GM13976 (cell line): Measurements from ENCODE around the gene LPXN.

Experiments
- DNase-seq: peaks from one replicate; pipeline ENCODE4 v3.0.0; 2012; ENCODE audit warnings: low spot score
- in situ Hi-C: fragments of 300-500 bp; cut with MboI; formaldehyde crosslinking; loops from one replicate; pipeline ENCODE4 v1.12.0; 2022; ENCODE audit warnings: low sequenced_read_pairs, mixed read lengths, inconsistent platforms; ENCODE audit not compliant: unreplicated experiment
- TF ChIP-seq, protein P1 (sequence below): IDR thresholded peaks from 2 replicates; pipeline ENCODE4 v1.5.1; 2012; ENCODE audit warnings: borderline replicate concordance, mild to moderate bottlenecking; ENCODE audit not compliant: insufficient read depth; ENCODE audit errors: extremely low read depth, missing control alignments, control extremely low read depth

LPXN gene

DNA sequence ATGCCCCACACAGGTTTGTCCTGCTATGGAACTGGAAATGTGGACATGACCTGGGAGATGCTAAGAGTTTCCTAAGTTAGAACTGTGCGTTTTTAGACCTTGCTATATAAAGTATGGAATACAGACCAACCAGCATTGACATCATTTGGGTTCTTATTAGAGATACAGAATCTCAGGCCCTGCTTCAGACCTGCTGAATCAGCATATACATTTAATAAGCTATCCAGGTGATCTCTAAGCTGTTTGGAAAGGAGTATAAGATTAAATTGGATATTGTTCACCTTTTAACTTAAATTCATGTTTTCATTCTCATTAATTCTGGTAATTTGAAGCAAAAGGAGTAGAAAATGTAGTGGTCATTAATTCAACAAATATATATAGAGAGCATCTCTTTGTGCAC lies 39.9 kb upstream of the LPXN start:
- in situ Hi-C loops, result no loop called here
- no peak for DNase-seq
- TF ChIP-seq, protein P1, sequence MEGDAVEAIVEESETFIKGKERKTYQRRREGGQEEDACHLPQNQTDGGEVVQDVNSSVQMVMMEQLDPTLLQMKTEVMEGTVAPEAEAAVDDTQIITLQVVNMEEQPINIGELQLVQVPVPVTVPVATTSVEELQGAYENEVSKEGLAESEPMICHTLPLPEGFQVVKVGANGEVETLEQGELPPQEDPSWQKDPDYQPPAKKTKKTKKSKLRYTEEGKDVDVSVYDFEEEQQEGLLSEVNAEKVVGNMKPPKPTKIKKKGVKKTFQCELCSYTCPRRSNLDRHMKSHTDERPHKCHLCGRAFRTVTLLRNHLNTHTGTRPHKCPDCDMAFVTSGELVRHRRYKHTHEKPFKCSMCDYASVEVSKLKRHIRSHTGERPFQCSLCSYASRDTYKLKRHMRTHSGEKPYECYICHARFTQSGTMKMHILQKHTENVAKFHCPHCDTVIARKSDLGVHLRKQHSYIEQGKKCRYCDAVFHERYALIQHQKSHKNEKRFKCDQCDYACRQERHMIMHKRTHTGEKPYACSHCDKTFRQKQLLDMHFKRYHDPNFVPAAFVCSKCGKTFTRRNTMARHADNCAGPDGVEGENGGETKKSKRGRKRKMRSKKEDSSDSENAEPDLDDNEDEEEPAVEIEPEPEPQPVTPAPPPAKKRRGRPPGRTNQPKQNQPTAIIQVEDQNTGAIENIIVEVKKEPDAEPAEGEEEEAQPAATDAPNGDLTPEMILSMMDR, result no peak

DNA sequence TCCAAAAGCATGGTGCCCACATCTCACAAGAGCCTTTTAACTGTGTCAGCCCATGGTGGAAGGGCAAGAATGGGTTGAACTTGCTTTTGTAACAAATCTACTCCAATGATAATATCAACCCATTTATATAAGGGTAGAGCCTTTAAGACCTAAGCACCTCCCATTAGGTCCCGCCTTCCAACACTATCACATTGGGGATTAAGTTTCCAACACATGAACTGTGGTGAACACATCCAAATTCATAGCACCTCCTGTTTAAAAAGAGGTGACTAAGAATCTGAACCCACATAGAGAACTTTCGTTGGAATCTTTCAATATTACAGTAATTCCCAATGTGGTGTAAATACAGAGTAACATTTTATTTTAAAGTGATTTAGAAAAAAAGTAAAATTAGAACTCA lies 37.6 kb upstream of the LPXN start:
- TF ChIP-seq, protein P1, result no peak
- in situ Hi-C loops, result no loop called here
- no peak for DNase-seq

DNA sequence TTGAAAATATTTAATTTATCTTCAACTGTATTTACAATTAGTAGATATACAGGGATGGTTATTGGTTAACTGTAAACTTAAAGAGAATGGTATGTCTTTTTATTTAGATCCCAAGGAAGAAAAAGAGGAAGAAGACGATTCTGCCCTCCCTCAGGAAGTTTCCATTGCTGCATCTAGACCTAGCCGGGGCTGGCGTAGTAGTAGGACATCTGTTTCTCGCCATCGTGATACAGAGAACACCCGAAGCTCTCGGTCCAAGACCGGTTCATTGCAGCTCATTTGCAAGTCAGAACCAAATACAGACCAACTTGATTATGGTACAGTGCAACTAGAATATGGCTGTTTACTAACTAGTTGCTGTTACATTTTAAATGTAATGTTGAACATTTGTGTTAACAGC lies 34.1 kb upstream of the LPXN start:
- no peak for DNase-seq
- in situ Hi-C loops, result no loop called here
- TF ChIP-seq, protein P1, result no peak

DNA sequence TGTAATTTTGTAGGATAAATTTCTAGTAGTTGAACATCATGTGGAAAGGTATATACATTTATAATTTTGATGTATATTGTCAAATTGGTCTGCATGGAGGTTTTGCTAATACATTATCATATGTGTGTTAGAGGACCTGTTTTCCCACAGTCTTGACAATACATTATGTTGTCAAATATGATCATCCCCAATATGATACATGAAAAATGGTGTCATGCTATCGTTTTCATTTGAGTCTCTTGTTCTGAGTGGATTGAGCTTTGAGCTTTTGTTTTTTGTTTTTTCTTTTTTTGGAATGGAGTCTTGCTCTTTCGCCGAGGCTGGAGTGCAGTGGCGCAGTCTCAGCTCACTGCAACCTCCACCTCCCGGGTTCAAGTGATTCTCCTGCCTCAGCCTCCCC lies 32.7 kb upstream of the LPXN start:
- no peak for DNase-seq
- in situ Hi-C loops, result no loop called here
- TF ChIP-seq, protein P1, result no peak

DNA sequence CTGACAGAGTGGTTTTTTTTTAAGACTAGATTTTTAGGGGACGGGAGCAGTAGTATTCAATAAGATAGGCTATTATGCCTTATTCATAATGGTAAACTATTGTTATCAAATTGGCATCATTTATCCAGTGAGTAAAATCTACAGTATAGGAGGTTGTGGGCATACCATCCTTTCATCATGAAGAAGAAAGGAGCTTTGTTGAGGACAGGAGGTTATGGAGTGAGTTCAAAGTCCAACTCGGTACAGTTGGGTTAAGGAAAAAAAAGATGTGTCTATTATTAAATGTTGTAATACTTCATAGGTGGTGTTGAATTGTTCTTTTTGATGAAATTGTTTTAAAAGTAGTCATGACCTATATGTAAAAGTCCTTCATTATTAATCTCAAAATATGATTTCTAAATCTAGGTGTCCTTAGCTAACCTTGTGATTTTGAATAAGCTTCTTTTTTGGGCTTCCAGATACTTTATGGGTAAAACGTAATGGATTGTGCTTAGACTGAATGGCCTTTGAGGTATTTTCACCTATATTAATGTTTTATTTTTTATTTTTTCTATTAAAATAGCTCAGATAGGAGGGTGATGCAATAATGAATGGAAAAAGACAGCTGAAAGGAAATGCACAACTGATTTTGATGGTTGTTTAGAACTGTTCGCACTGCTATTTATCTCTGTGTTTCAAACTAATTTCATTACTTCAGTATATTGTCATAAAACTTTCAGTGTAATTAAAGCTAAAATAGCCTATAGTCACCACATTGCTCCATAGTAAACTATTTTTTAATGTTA lies 31.5 kb upstream of the LPXN start:
- TF ChIP-seq, protein P1, result no peak
- in situ Hi-C loops, result no loop called here
- DNase-seq, result no peak

DNA sequence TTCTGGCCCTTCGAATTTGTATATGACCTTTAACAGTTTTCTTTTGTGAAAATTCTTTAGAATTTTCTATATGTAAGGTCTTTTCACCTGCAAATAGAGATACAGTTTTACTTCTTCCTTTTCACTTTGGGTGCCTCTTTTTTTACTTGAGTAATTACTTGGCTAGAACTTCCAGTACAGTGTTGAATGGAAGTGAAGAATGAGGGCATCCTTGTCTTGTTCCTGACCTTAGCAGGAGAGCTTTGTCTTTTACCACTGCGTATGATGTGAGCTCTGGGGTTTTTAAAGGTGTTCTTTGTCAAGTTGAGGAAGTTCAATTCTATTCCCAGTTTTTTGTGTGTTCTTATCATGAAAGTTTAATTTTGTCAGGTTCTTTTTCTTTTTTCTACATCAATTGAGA lies 24.9 kb upstream of the LPXN start:
- TF ChIP-seq, protein P1, result no peak
- in situ Hi-C loops, result no loop called here
- DNase-seq, result no peak
